Neural progenitor cell (in vitro differentiated cells): ENCODE data around the gene FASTKD3. TPM values are rescaled to one million over a fixed set of nuclear protein-coding genes. Genes with fewer than 3 reads are reported as not detected.

Experiments used
- DNase-seq: peaks from one replicate; pipeline ENCODE4 v3.0.0-alpha.2; 2016; ENCODE audit warnings: low spot score
- H2AFZ ChIP-seq: fragments of 200-600 bp; sonication (generic); replicated peaks from 2 replicates; pipeline ENCODE4 v1.6.1; 2016; ENCODE audit warnings: antibody characterized with exemption
- H3F3A ChIP-seq: fragments of 200-600 bp; sonication (generic); 2 replicates; pipeline ENCODE4 v1.6.1; 2016; ENCODE audit warnings: antibody characterized with exemption, low read depth
- H3K27ac ChIP-seq: fragments of 200-600 bp; sonication (generic); 2 replicates; pipeline ENCODE4 v1.5.1; 2016; ENCODE audit warnings: mild to moderate bottlenecking
- H3K27me3 ChIP-seq: fragments of 200-600 bp; sonication (generic); 2 replicates; pipeline ENCODE4 v1.6.1; 2016; ENCODE audit warnings: mild to moderate bottlenecking, moderate library complexity
- H3K36me3 ChIP-seq: fragments of 200-600 bp; sonication (generic); 2 replicates; pipeline ENCODE4 v1.5.1; 2016
- H3K4me1 ChIP-seq: fragments of 200-600 bp; sonication (generic); 2 replicates; pipeline ENCODE4 v1.6.1; 2016; ENCODE audit warnings: mixed run types
- H3K4me2 ChIP-seq: fragments of 200-600 bp; sonication (generic); 2 replicates; pipeline ENCODE4 v1.6.1; 2016
- H3K4me3 ChIP-seq: fragments of 200-600 bp; sonication (generic); 2 replicates; pipeline ENCODE4 v1.5.1; 2016
- H3K79me2 ChIP-seq: fragments of 200-600 bp; sonication (generic); 2 replicates; pipeline ENCODE4 v1.6.1; 2016; ENCODE audit warnings: low read depth
- H3K9ac ChIP-seq: fragments of 200-600 bp; sonication (generic); 2 replicates; pipeline ENCODE4 v1.6.1; 2016
- H3K9me3 ChIP-seq: fragments of 200-600 bp; sonication (generic); 2 replicates; pipeline ENCODE4 v1.5.1; 2016; ENCODE audit warnings: low read depth
- H4K20me1 ChIP-seq: fragments of 200-600 bp; sonication (generic); 2 replicates; pipeline ENCODE4 v1.6.1; 2016; ENCODE audit warnings: low read depth
- H3K27ac Mint-ChIP-seq: 3 replicates; pipeline ENCODE4 v1.8.0; 2021; ENCODE audit warnings: mixed read lengths
- H3K27me3 Mint-ChIP-seq: 2 replicates; pipeline ENCODE4 v1.8.0; 2022; ENCODE audit warnings: low read depth, mild to moderate bottlenecking, inconsistent platforms, moderate library complexity, mixed read lengths; ENCODE audit not compliant: insufficient read depth
- H3K36me3 Mint-ChIP-seq: 3 replicates; pipeline ENCODE4 v1.8.0; 2021; ENCODE audit warnings: mixed read lengths
- H3K4me1 Mint-ChIP-seq: 3 replicates; pipeline ENCODE4 v1.8.0; 2021; ENCODE audit warnings: mixed read lengths
- H3K4me3 Mint-ChIP-seq: 3 replicates; pipeline ENCODE4 v1.8.0; 2021; ENCODE audit warnings: mild to moderate bottlenecking, moderate library complexity, mixed read lengths
- H3K9me3 Mint-ChIP-seq: 3 replicates; pipeline ENCODE4 v1.8.0; 2020; ENCODE audit warnings: mixed read lengths
- EZH2 ChIP-seq: fragments of 200-600 bp; sonication (generic); IDR thresholded peaks from 2 replicates; pipeline ENCODE4 v1.6.1; 2017; ENCODE audit warnings: antibody characterized with exemption, mild to moderate bottlenecking, moderate library complexity
- EZH2phosphoT487 ChIP-seq: fragments of 200-600 bp; sonication (generic); IDR thresholded peaks from 2 replicates; pipeline ENCODE4 v1.6.1; 2017; ENCODE audit warnings: antibody characterized with exemption
- total RNA-seq: library from RNA; depleted of rRNA; stranded (reverse); fragments of >200 nt; gene quantifications from 2 replicates; pipeline ENCODE4 v1.2.3, GENCODE V29; 2015; ENCODE audit warnings: low replicate concordance
- TF ChIP-seq, protein P1 (sequence below): fragments of 200-600 bp; sonication (generic); IDR thresholded peaks from 2 replicates; pipeline ENCODE4 v1.5.1; 2017; ENCODE audit warnings: antibody characterized with exemption, mild to moderate bottlenecking

The FASTKD3 gene
- total RNA-seq, 1 donor from 2014 or later = 32.2 TPM

DNA sequence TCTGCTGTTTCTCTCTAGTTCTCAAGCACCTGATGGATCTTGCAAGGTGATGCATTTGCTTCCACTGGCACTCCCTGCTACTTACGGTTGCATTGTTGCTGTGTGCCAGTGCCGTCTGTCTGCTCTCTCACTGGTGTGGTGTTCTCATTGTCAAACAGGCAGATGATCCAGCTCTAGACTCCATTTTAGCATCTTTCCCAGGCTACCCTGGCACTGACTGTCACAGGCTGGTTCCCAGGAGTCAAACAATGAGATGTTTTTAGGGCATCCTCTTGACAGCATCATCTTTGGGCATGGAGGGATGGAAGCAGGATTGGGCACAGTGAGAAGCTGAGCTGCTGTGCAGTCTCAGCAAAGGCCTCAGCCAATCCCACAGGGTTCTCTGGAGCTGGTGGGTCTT is 13.0 kb upstream of the FASTKD3 start:
- Histone ChIP-seq H3K9me3 (no peaks in the 10 kb centered on the region), H4K20me1 (peaks cover 19% of the 10 kb centered on the region), H2AFZ (no peak overlapping the region), H3K27ac (no peak overlapping the region), H3K36me3 (peaks cover 11% of the 10 kb centered on the region), H3K9ac (no peak overlapping the region), H3K79me2 (no peaks in the 10 kb centered on the region), H3K4me1 (no peaks in the 10 kb centered on the region), H3K4me3 (no peak overlapping the region), H3K4me2 (no peak overlapping the region), H3K27me3 (no peaks in the 10 kb centered on the region), H3F3A (no peaks in the 10 kb centered on the region)
- no peaks in the 10 kb centered on the region for H3K9me3 Mint-ChIP-seq
- H3K27me3 Mint-ChIP-seq = no peaks in the 10 kb centered on the region
- H3K27ac Mint-ChIP-seq = no peak overlapping the region
- H3K36me3 Mint-ChIP-seq = peaks cover 26% of the 10 kb centered on the region
- no peak overlapping the region for H3K4me3 Mint-ChIP-seq
- TF ChIP-seq EZH2 = no peak
- no peak for TF ChIP-seq EZH2phosphoT487
- TF ChIP-seq, protein P1, sequence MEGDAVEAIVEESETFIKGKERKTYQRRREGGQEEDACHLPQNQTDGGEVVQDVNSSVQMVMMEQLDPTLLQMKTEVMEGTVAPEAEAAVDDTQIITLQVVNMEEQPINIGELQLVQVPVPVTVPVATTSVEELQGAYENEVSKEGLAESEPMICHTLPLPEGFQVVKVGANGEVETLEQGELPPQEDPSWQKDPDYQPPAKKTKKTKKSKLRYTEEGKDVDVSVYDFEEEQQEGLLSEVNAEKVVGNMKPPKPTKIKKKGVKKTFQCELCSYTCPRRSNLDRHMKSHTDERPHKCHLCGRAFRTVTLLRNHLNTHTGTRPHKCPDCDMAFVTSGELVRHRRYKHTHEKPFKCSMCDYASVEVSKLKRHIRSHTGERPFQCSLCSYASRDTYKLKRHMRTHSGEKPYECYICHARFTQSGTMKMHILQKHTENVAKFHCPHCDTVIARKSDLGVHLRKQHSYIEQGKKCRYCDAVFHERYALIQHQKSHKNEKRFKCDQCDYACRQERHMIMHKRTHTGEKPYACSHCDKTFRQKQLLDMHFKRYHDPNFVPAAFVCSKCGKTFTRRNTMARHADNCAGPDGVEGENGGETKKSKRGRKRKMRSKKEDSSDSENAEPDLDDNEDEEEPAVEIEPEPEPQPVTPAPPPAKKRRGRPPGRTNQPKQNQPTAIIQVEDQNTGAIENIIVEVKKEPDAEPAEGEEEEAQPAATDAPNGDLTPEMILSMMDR = no peak
- no peak for DNase-seq
- H3K4me1 Mint-ChIP-seq = no peaks in the 10 kb centered on the region

DNA sequence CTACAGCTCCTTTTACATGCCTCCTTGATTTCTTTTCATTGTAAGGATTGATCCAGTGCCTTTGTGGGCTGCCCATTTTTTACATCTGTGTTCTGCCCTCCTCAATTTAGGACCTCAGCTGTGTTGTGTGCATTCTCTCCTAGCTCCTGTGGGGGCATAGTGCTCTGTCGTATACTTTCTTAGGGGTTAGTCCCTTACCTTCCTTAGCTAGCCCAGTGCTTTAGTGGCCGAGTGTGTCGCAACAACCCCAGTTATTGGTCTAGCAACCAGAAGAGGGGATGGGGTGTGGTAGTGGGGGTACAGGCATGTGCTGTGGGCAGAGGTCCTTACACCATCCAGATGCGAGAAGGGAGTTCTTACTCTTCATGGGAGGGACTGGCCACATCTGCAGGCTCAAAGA is 12.3 kb upstream of the FASTKD3 start:
- no peaks in the 10 kb centered on the region for H3K27me3 Mint-ChIP-seq
- DNase-seq = no peak
- peaks cover 12% of the 10 kb centered on the region for H4K20me1 ChIP-seq
- peaks cover 30% of the 10 kb centered on the region for H3K36me3 Mint-ChIP-seq
- H3K4me1 ChIP-seq = no peaks in the 10 kb centered on the region
- H3K27ac Mint-ChIP-seq = peak overlapping the region; percentile 21
- no peak overlapping the region for H3K4me2 ChIP-seq
- H2AFZ ChIP-seq = no peak overlapping the region
- H3K27ac ChIP-seq = no peak overlapping the region
- TF ChIP-seq, protein P1 = no peak
- no peak for TF ChIP-seq EZH2phosphoT487
- no peak for TF ChIP-seq EZH2
- peaks cover 4% of the 10 kb centered on the region for H3K79me2 ChIP-seq
- no peak overlapping the region for H3K4me3 ChIP-seq
- H3K27me3 ChIP-seq = no peaks in the 10 kb centered on the region
- H3K9me3 ChIP-seq = no peaks in the 10 kb centered on the region
- H3F3A ChIP-seq = no peaks in the 10 kb centered on the region
- no peak overlapping the region for H3K9ac ChIP-seq
- peaks cover 14% of the 10 kb centered on the region for H3K36me3 ChIP-seq
- no peaks in the 10 kb centered on the region for H3K4me1 Mint-ChIP-seq
- H3K4me3 Mint-ChIP-seq = no peak overlapping the region
- no peaks in the 10 kb centered on the region for H3K9me3 Mint-ChIP-seq

DNA sequence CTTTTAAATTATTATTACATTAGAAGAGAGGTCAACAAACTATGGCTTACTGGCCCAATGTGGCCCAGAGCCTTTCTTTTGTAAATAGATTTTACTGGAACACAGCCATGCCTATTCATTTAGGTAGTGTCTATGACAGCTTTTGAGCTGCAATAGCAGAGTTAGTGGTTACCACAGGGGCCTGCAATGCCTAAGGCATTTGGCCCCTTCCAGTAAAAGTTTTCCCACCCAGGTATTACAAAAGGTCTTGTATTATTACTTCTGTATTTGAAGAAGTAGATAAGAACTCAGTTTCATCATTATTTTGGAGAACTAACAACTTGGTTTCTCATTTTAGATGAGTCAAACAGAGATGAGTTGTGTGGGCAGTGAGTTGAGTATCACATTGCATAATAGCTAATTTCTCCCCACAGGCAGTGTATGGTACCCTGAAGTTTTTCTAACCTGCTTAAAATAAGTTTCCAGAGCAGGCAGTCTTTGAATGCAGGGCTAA is 9.6 kb upstream of the FASTKD3 start:
- Histone ChIP-seq H4K20me1 (peaks cover 8% of the 10 kb centered on the region), H3K36me3 (peaks cover 17% of the 10 kb centered on the region), H3K27me3 (no peaks in the 10 kb centered on the region), H3K9ac (no peak overlapping the region), H3K9me3 (no peaks in the 10 kb centered on the region), H3K4me1 (no peaks in the 10 kb centered on the region), H3F3A (no peaks in the 10 kb centered on the region), H3K4me3 (no peak overlapping the region), H3K4me2 (no peak overlapping the region), H2AFZ (no peak overlapping the region), H3K27ac (no peak overlapping the region), H3K79me2 (peaks cover 30% of the 10 kb centered on the region)
- no peak for TF ChIP-seq EZH2phosphoT487
- TF ChIP-seq, protein P1 = no peak
- TF ChIP-seq EZH2 = no peak
- no peaks in the 10 kb centered on the region for H3K9me3 Mint-ChIP-seq
- peaks cover 33% of the 10 kb centered on the region for H3K36me3 Mint-ChIP-seq
- no peak for DNase-seq
- no peaks in the 10 kb centered on the region for H3K4me1 Mint-ChIP-seq
- no peak overlapping the region for H3K27ac Mint-ChIP-seq
- no peak overlapping the region for H3K4me3 Mint-ChIP-seq
- H3K27me3 Mint-ChIP-seq = no peaks in the 10 kb centered on the region
